SK-N-MC (cell line): ENCODE measurements around the gene DYNC1LI1.

ENCODE experiments used
- EZH2 ChIP-seq: fragments of 200-600 bp; sonication (generic); IDR thresholded peaks from one replicate; pipeline ENCODE4 v1.6.1; 2017; ENCODE audit warnings: antibody characterized with exemption
- FOXP2 ChIP-seq: optimal IDR thresholded peaks from 2 replicates; pipeline ENCODE3; 2011; ENCODE audit warnings: mild to moderate bottlenecking, moderate library complexity; ENCODE audit not compliant: insufficient read depth; ENCODE audit errors: extremely low read length, control extremely low read depth
- POLR2AphosphoS5 ChIP-seq: IDR thresholded peaks from 2 replicates; pipeline ENCODE4 v1.6.1; 2012; ENCODE audit warnings: mild to moderate bottlenecking, low read depth, low read length, borderline replicate concordance

- TF ChIP-seq POLR2AphosphoS5 (no peak), EZH2 (no peak), FOXP2 (no peak)
These were observed 23.4 kb upstream of the DYNC1LI1 start for GRCh38 chr3:32593903-32594525.
